ENCODE results near the gene KRT79.

The KRT79 gene

DNA sequence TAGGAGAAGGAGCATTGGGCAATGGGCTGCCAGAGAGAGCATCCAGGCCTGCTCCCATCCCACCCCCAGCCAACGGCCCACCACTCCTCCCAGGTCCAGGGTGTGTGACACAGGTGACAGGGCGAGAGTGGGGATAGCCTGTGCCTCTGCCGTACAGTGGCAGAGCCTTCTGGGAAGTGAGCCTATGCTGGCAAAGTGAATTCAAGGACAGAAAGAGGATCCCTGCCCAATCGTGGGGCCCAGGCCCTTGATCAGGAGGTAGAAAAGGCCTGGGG is 553 bp upstream of the KRT79 start:
- H3K36me3 Mint-ChIP-seq: no peaks in the 10 kb centered on the region
- H3K27me3 Mint-ChIP-seq: peaks cover 27% of the 10 kb centered on the region
- no peaks in the 10 kb centered on the region for H3K9me3 Mint-ChIP-seq
- H3K4me1 Mint-ChIP-seq: no peaks in the 10 kb centered on the region
- DNase-seq (ENCODE audit: low spot score in 2 of 2) (no peak), ATAC-seq (ENCODE audit: low read depth) (no peak)
- no peak overlapping the region for H3K27ac Mint-ChIP-seq
- H3K4me3 Mint-ChIP-seq: no peak overlapping the region

GRCh38 chr12:52832985-52833905 is 866 bp downstream of the KRT79 start:
- DNase-seq (ENCODE audit: low spot score in 2 of 2) (no peak), ATAC-seq (ENCODE audit: low read depth) (no peak)
- Mint-ChIP-seq H3K27ac (no peak overlapping the region), H3K9me3 (no peaks in the 10 kb centered on the region), H3K4me3 (no peak overlapping the region), H3K4me1 (no peaks in the 10 kb centered on the region), H3K27me3 (peaks cover 16% of the 10 kb centered on the region), H3K36me3 (no peaks in the 10 kb centered on the region)

DNA sequence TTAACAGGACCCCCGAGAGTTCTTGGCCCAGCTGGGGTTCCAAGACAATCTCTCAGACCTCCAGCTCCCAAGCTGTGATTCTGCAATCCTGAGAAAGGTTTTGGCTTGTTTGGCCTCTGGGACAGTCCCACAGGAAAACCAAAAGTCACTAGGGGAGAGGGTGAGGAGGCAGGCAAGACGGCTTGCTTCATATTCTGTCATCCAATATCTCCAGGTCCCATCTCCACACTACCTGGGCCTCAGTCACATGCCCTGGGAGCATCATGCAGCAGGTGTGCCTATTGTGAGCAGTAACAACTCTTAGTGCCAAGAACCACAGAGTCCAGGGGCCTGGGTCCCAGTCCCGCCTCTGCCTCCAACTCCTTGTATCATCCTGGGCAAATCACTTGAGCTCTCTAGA is 1.7 kb downstream of the KRT79 start:
- no peaks in the 10 kb centered on the region for H3K36me3 Mint-ChIP-seq
- H3K4me3 Mint-ChIP-seq: no peak overlapping the region
- H3K27ac Mint-ChIP-seq: no peak overlapping the region
- no peak for DNase-seq (ENCODE audit: low spot score in 2 of 2)
- H3K27me3 Mint-ChIP-seq: peaks cover 16% of the 10 kb centered on the region
- no peaks in the 10 kb centered on the region for H3K9me3 Mint-ChIP-seq
- no peaks in the 10 kb centered on the region for H3K4me1 Mint-ChIP-seq
- no peak for ATAC-seq (ENCODE audit: low read depth)

- Mint-ChIP-seq H3K36me3 (no peaks in the 10 kb centered on the region), H3K9me3 (no peaks in the 10 kb centered on the region)
Observed at GRCh38 chr12:52831251-52831650, 2.9 kb downstream of the KRT79 start.

DNA sequence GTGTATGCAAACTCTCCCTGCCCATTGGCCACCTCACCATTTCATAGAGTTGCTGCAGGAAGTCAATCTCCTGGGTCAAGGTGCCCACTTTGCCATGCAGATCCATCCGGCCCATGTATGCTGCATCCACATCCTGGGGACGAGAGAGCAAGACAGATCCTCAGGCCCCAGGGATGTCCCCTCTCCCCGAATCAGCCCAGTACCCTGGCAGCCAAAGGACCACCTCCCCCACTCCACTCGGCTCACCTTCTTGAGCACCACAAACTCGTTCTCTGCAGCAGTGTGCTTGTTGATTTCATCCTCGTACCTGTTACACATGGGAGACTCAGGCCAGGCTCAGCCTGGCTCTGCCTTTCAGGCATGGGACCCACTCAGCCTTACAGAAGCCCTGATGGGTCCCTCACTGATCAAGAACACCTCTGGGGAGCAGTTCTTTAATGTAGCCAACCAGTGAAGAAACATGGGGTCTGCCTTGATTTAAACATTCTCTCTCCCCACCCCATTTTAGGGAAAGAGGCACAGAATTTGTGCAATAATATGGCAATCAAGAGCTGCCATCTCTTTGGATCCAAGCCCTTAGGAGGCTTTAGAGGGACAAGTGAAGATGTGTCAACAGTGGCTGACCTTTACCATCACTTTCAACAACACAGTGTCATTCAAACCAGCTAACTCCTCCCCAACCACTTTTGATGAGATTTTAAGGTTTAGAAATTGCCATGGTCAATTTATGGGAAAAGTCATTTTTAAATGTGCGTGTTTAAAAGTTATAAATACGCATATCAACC is 3.9 kb downstream of the KRT79 start:
- no peaks in the 10 kb centered on the region for H3K9me3 Mint-ChIP-seq
- no peak for DNase-seq (ENCODE audit: low spot score in 2 of 2)
- no peak for ATAC-seq (ENCODE audit: low read depth)
- H3K4me3 Mint-ChIP-seq: no peak overlapping the region
- peaks cover 15% of the 10 kb centered on the region for H3K27me3 Mint-ChIP-seq
- no peak overlapping the region for H3K27ac Mint-ChIP-seq
- no peaks in the 10 kb centered on the region for H3K36me3 Mint-ChIP-seq
- H3K4me1 Mint-ChIP-seq: no peaks in the 10 kb centered on the region

More at GRCh38 chr12:52831251-52831650, 2.9 kb downstream of the KRT79 start:
- no peaks in the 10 kb centered on the region for H3K4me1 Mint-ChIP-seq
- H3K27me3 Mint-ChIP-seq: peaks cover 12% of the 10 kb centered on the region
- H3K4me3 Mint-ChIP-seq: no peak overlapping the region
- ATAC-seq (ENCODE audit: low read depth) (no peak), DNase-seq (ENCODE audit: low spot score in 2 of 2) (no peak)
- no peak overlapping the region for H3K27ac Mint-ChIP-seq

DNA sequence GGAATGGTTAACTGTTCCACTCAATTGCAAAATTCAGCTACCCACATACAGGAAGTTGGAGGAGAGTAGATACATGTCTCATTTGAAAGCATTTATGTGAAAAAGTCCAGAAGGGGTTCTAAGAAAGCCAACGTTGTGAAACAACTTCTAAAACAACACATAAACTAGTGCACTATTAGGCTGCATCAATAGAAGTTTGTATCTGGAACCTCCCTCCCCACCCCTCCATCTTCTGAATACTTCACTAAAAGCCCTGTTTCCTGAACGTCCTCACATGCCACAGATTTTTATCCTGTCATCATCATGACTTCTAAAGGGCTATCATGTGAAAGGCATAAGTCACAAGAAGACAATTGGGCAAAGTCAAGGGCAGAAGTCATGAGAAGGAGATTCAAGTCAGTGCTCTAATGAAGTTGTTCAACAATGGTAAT is 5.5 kb downstream of the KRT79 start:
- Mint-ChIP-seq H3K36me3 (no peaks in the 10 kb centered on the region), H3K27ac (no peak overlapping the region), H3K9me3 (no peaks in the 10 kb centered on the region), H3K4me1 (no peaks in the 10 kb centered on the region), H3K27me3 (peaks cover 16% of the 10 kb centered on the region), H3K4me3 (no peak overlapping the region)
- no peak for DNase-seq (ENCODE audit: low spot score in 2 of 2)
- no peak for ATAC-seq (ENCODE audit: low read depth)

DNA sequence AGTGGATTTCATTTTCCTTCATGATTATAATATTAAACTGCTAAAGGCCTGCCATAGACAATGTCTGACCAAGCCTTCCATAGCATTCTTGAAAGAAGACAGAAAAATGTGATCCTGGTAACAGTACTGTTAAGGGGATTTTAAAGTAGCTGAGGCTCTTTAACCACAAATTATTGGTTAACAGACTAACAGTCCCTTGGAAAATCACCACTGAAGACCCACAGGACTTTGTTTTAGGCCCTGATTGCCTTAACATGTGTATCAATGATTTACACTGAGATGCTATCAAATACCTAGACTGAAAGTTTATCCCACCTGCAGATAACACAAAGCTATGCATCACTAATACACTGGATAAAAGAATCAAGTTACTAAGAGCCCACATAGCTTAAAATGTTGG is 6.0 kb downstream of the KRT79 start:
- H3K27ac Mint-ChIP-seq: no peak overlapping the region
- no peak for DNase-seq (ENCODE audit: low spot score in 2 of 2)

DNA sequence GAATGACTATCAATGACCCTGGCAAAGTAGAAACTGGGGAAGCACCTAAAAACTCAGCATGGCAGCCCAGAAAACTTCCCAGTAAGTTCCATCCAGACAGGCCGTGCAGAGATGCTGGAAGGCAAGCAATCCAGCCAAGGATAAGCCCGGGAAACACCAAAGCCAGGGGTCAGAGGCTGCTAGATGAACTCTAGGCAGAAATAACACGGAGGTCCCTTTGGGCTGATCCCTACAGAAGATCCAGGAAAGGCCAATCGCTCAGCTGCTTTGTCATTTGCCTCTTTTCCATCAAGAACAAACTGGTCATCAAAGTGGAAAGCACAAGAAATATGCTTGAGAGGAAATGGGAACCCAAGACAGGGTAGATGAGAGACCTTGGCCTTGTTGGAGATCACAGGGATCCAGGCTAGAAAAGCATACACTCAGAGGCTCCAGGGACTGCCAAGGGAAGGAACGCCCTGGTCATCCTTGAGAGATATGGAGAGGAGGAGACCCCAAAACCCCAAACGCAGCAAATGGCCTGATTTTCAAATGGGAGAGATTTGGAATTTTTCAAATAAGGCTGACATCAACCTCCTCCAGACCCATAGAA is 6.5 kb downstream of the KRT79 start:
- no peak for DNase-seq (ENCODE audit: low spot score in 2 of 2)
- ATAC-seq (ENCODE audit: low read depth): no peak
- no peak overlapping the region for H3K27ac Mint-ChIP-seq
- no peaks in the 10 kb centered on the region for H3K4me1 Mint-ChIP-seq
- no peaks in the 10 kb centered on the region for H3K36me3 Mint-ChIP-seq
- no peaks in the 10 kb centered on the region for H3K9me3 Mint-ChIP-seq
- no peak overlapping the region for H3K4me3 Mint-ChIP-seq
- peaks cover 19% of the 10 kb centered on the region for H3K27me3 Mint-ChIP-seq

More for the DNA sequence above, 6.0 kb downstream of the KRT79 start:
- Mint-ChIP-seq H3K4me1 (no peaks in the 10 kb centered on the region), H3K9me3 (no peaks in the 10 kb centered on the region), H3K27me3 (peaks cover 18% of the 10 kb centered on the region), H3K36me3 (no peaks in the 10 kb centered on the region), H3K4me3 (no peak overlapping the region)
- no peak for ATAC-seq (ENCODE audit: low read depth)

GRCh38 chr12:52826611-52827498 is 7.3 kb downstream of the KRT79 start:
- ATAC-seq (ENCODE audit: low read depth) (no peak), DNase-seq (ENCODE audit: low spot score in 2 of 2) (no peak)
- Mint-ChIP-seq H3K27ac (no peak overlapping the region), H3K4me1 (no peaks in the 10 kb centered on the region), H3K27me3 (peaks cover 21% of the 10 kb centered on the region), H3K9me3 (no peaks in the 10 kb centered on the region), H3K36me3 (no peaks in the 10 kb centered on the region), H3K4me3 (no peak overlapping the region)

DNA sequence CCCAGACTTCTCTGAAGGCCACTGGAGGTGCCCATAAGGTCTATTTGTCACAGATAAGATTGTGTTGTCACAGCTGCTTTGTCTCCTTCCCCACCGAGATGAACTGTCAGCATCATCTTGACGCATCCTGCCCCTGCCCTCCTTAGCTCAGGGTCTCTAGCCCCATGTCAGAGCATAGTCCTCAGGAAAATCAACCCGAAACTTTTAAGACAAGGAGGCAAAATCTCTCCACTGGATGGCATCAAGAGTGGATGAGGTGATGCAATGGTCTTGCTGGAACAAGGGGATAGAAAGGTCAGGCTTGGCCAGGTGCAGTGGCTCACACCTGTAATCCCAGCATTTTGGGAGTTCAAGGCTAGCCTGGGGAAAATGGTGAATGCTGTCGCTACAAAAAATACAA is 8.2 kb downstream of the KRT79 start:
- ATAC-seq (ENCODE audit: low read depth) (no peak), DNase-seq (ENCODE audit: low spot score in 2 of 2) (no peak)
- Mint-ChIP-seq H3K4me1 (no peaks in the 10 kb centered on the region), H3K4me3 (no peak overlapping the region), H3K36me3 (no peaks in the 10 kb centered on the region), H3K9me3 (no peaks in the 10 kb centered on the region), H3K27ac (no peak overlapping the region), H3K27me3 (peaks cover 22% of the 10 kb centered on the region)

DNA sequence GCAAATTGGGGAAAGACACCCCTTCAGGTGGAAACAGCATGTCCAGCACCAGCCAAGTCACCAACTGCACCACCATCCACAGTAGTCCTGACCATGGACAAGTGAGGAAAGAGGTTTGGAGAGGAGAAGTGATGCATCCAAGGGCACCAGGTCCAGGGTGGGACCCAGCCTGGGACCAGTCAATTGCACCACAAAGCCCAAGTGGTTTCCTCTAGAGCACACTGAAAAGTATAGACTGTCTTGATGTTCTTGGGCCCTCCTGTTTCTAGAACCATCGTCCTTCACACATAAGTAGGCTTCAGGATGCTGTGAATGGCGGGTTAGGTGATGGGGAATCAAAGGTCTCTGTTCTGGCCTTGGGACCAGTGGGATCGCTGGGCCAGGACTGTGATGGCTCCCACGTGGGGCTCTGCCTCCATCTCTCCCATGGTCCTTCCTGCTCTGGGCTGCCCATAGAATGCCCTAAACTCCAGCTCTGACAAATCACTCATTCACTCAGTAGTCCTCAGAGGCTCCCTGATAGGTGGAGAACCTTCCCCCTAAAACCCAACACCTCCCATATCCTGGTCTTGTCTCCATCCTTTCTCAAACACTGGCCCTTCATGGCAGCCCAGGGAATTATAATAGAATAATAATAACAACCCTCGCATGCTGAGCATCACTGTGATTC is 9.2 kb downstream of the KRT79 start:
- Mint-ChIP-seq H3K4me1 (no peaks in the 10 kb centered on the region), H3K27me3 (peaks cover 22% of the 10 kb centered on the region), H3K9me3 (no peaks in the 10 kb centered on the region), H3K36me3 (no peaks in the 10 kb centered on the region), H3K4me3 (no peak overlapping the region), H3K27ac (no peak overlapping the region)
- DNase-seq (ENCODE audit: low spot score in 2 of 2) (no peak), ATAC-seq (ENCODE audit: low read depth) (no peak)

- H3K27me3 Mint-ChIP-seq: peaks cover 25% of the 10 kb centered on the region
- H3K36me3 Mint-ChIP-seq: no peaks in the 10 kb centered on the region
- no peak for ATAC-seq (ENCODE audit: low read depth)
- H3K9me3 Mint-ChIP-seq: no peaks in the 10 kb centered on the region
- DNase-seq (ENCODE audit: low spot score in 2 of 2): no peak
- H3K27ac Mint-ChIP-seq: no peak overlapping the region
- no peak overlapping the region for H3K4me3 Mint-ChIP-seq
- H3K4me1 Mint-ChIP-seq: no peaks in the 10 kb centered on the region
Observed at GRCh38 chr12:52823761-52824450, 10.2 kb downstream of the KRT79 start.

Data from memory B cell (primary cell).